Large intestine (tissue), 3 donors: ENCODE data around the gene PHF10. TPM values are rescaled to one million over a fixed set of nuclear protein-coding genes. Genes with fewer than 3 reads are reported as not detected.

ENCODE experiments used
- DNase-seq, 2 donors: peaks; one replicate each; pipeline versions ENCODE4 v3.0.0 to v3.0.0-alpha.2; 2013
- H3K27ac ChIP-seq: one replicate; pipeline ENCODE4 v1.5.1; 2013; ENCODE audit warnings: low read length
- H3K27me3 ChIP-seq: 2 replicates; pipeline ENCODE4 v1.6.1; 2013; ENCODE audit warnings: low read length; ENCODE audit not compliant: control insufficient read depth, insufficient read depth
- H3K36me3 ChIP-seq: 2 replicates; pipeline ENCODE4 v1.6.1; 2013; ENCODE audit warnings: low read length; ENCODE audit not compliant: control insufficient read depth, insufficient read depth
- H3K4me1 ChIP-seq: one replicate; pipeline ENCODE4 v1.6.1; 2013; ENCODE audit warnings: low read length; ENCODE audit not compliant: control insufficient read depth, insufficient read depth
- H3K4me3 ChIP-seq: one replicate; pipeline ENCODE4 v1.5.1; 2013; ENCODE audit warnings: low read length
- H3K9me3 ChIP-seq: one replicate; pipeline ENCODE4 v1.6.1; 2013; ENCODE audit warnings: mild to moderate bottlenecking, low read depth, low read length, moderate library complexity; ENCODE audit not compliant: control insufficient read depth
- WGBS: methylation state at CpG from one replicate; pipeline ENCODE4 v1.1.5; 2013; ENCODE audit warnings: low lambda C conversion rate; ENCODE audit not compliant: insufficient coverage; 5-methylcytosine and 5-hydroxymethylcytosine counted together
- polyA plus RNA-seq: library from polyadenylated mRNA; unstranded; fragments of 120-200 nt; gene quantifications from one replicate; pipeline ENCODE4 v1.2.1, GENCODE V29; 2013

Gene PHF10
- polyA plus RNA-seq, 1 donor: 85.1 TPM

DNA sequence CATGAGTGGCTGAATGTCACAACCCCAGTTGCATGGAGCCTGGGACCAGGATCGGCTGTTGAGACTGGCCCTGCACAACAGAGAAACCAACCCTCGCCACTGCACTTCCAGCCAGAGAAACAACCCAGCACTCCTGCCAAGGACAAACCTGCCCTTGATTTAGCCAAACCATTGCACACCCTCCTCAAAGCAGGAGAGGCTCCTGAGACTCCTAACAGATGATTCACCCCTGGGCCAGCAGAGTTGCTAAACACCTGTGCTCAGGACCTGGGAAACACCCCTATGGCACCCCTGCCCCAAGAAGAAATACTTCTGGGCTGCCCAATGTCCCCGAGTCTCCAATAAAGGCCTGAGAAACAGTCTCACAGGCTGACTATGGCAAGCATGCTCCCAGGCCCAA, 40.2 kb downstream of the PHF10 start:
- WGBS: no CpG with 5 or more reads among the region's 3 CpGs
- H3K9me3 ChIP-seq: peaks cover 17% of the 10 kb centered on the region
- H3K4me1 ChIP-seq: no peaks in the 10 kb centered on the region
- H3K4me3 ChIP-seq: no peak overlapping the region
- peaks cover 42% of the 10 kb centered on the region for H3K36me3 ChIP-seq
- no peak for DNase-seq
- H3K27ac ChIP-seq: no peak overlapping the region
- H3K27me3 ChIP-seq: no peaks in the 10 kb centered on the region

DNA sequence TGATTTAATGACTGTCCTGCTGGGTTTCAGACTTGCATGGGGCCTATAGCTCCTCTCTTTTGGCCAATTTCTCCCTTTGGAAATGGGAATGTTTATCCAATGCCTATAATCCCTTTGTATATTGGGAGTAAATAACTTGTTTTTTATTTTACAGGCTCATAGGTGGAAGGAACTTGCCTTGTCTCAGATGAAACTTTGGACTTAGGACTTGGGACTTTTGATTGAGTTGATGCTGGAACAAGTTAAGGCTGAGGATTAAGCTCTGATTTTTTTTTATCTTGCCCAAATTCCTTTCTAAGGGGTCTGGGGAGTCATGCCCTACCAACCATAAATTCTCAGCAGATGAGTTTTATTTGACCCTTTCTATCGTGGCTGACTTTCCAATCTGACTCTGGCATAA, 46.0 kb downstream of the PHF10 start:
- H3K36me3 ChIP-seq: peaks cover 18% of the 10 kb centered on the region
- H3K27ac ChIP-seq: no peak overlapping the region
- H3K9me3 ChIP-seq: no peaks in the 10 kb centered on the region
- 33% methylated on average over 1 of the region's 1 CpG for WGBS
- no peak overlapping the region for H3K4me3 ChIP-seq
- peaks cover 9% of the 10 kb centered on the region for H3K4me1 ChIP-seq
- DNase-seq: no peak
- H3K27me3 ChIP-seq: no peaks in the 10 kb centered on the region

DNA sequence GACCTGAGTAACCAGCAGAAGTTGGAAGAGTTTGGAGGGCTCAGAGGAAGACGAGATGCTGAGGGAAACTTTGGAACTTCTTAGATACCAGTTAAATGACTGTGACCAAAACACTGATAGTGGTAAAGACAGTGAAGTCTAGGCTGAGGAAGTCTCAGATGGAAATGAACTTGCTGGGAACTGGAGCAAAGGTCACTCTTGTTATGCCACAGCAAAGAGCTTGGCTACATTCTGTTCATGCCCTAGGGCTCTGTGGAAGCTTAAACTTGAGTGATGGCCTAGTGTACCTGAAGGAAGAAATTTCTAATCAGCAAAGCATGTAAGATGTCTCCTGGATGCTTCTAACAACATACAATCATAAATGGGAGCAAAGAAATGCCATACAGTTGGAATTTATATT, 47.2 kb downstream of the PHF10 start:
- Histone ChIP-seq H3K36me3 (peaks cover 18% of the 10 kb centered on the region), H3K9me3 (no peaks in the 10 kb centered on the region), H3K27me3 (no peaks in the 10 kb centered on the region), H3K27ac (no peak overlapping the region), H3K4me3 (no peak overlapping the region), H3K4me1 (peaks cover 9% of the 10 kb centered on the region)
- DNase-seq: peak in 1 of 2 donors; percentile 36
- WGBS: 43% methylated on average over 1 of the region's 1 CpG

DNA sequence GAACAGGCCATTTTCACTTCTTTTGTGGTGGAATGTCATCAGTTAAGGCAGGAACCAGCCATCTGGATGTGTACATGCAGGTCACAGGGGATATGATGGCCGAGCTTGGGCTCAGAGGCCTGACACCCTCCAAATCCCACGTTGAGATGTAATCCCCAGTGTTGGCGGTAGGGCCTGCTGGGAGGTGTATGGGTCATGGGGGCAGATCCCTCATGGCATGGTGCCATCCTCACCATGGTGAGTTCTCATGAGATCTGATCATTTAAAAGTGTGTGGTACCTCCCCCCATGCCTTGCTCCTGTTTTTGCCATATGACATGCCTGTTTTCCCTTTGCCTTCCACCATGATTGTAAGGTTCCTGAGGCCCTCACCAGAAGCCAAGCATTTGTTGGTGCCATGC, 49.3 kb downstream of the PHF10 start:
- Histone ChIP-seq H3K27me3 (no peaks in the 10 kb centered on the region), H3K27ac (no peak overlapping the region), H3K9me3 (no peaks in the 10 kb centered on the region), H3K36me3 (peaks cover 32% of the 10 kb centered on the region), H3K4me1 (peaks cover 9% of the 10 kb centered on the region), H3K4me3 (no peak overlapping the region)
- no CpG with 5 or more reads among the region's 3 CpGs for WGBS
- no peak for DNase-seq

DNA sequence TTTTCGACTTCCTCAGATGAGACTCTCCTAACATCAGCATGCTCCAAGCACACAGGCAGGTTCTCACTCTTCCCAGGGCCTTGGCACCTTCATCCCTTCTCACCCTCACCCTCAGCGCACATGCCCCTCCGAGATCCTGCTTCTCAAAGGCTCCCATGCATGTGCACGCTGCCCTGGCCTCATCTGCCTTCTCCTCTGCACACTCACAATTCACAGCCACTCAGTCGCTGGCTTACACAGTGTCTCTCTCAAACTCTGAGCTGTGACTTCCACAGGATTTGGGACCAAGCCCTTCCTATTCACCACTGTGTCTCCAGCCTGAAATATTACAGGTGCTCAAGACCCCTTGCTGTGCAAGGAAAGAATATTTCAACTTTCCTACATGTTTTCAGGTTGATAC, 52.7 kb downstream of the PHF10 start:
- Histone ChIP-seq H3K9me3 (no peaks in the 10 kb centered on the region), H3K27ac (no peak overlapping the region), H3K4me1 (no peaks in the 10 kb centered on the region), H3K27me3 (no peaks in the 10 kb centered on the region), H3K36me3 (peaks cover 49% of the 10 kb centered on the region), H3K4me3 (no peak overlapping the region)
- DNase-seq: no peak
- 100% methylated on average over 1 of the region's 5 CpGs for WGBS

DNA sequence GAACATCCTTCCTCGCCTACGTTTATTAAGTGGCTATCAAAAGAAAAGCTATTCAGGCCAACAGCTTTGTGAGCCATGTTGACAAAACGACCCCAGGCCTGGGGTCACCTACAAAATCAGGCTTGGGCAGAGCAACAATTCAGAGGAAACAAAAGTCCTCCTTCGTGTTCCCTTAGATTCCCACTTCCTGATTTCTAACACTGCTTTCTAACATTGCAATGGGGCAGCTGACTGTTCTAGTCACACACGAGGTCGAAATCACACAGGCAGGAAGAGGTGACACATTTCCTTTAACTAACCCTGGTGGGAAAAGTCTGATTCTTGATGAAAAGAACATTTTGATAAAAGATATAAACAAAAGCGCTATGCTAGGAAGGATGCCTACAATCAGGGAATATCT, 54.4 kb downstream of the PHF10 start:
- no peak for DNase-seq
- Histone ChIP-seq H3K9me3 (no peaks in the 10 kb centered on the region), H3K4me3 (no peak overlapping the region), H3K4me1 (no peaks in the 10 kb centered on the region), H3K36me3 (peaks cover 60% of the 10 kb centered on the region), H3K27me3 (no peaks in the 10 kb centered on the region), H3K27ac (no peak overlapping the region)
- WGBS: 87% methylated on average over 3 of the region's 7 CpGs

DNA sequence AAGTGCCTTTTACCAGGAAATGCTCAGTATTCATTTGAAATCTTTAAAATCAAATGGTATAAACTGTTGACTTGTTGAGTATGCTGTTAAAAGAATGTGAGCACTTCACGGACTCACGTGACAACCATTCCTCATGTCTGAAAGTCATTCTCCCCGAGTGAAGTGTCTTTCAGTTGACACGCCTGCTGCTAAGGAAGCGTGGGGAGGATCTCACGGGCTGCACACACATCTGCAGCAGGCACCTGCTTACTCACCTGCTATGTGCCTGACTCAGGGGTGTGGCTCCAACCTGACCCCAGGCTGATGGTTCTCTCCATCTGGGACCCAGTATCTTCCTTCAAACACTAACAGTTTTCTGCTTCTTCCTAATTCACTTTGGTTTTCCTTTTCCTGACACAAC, 55.2 kb downstream of the PHF10 start:
- Histone ChIP-seq H3K27ac (no peak overlapping the region), H3K27me3 (no peaks in the 10 kb centered on the region), H3K36me3 (peaks cover 64% of the 10 kb centered on the region), H3K9me3 (no peaks in the 10 kb centered on the region), H3K4me3 (no peak overlapping the region), H3K4me1 (no peaks in the 10 kb centered on the region)
- WGBS: no CpG with 5 or more reads among the region's 6 CpGs
- no peak for DNase-seq

DNA sequence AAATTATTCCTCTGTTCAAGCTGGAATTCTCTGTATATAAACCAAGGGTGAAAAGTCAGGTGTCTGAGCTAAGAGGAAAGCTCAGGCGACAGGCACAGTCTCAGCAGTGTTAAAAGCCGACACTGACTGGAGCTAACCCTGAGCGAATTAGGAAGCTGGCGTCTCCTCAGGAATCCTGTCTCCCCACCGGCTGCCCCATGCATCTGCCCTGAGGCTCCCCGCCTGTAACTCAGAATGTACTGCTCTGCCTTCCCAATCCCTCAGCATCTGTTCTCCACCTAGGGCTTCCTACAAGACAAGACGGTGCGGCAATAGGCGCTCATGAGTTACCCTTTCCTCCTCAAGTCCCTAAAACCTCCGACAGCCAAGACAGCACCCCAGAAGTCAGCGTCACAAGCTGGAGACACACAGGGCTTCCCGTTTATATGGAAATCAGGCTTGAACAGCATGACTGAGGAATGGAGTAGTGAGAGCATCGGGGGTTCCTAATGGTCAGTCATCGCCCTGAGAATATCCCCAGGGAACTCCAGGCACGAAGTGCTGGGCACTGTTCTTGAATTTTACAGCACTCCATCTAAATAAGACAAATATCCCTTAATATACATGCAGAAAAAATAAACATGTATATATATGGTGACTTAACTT, 56.0 kb downstream of the PHF10 start:
- H3K4me3 ChIP-seq: no peak overlapping the region
- peaks cover 72% of the 10 kb centered on the region for H3K36me3 ChIP-seq
- no peak overlapping the region for H3K27ac ChIP-seq
- H3K9me3 ChIP-seq: no peaks in the 10 kb centered on the region
- WGBS: no CpG with 5 or more reads among the region's 15 CpGs
- H3K4me1 ChIP-seq: no peaks in the 10 kb centered on the region
- DNase-seq: no peak
- no peaks in the 10 kb centered on the region for H3K27me3 ChIP-seq

DNA sequence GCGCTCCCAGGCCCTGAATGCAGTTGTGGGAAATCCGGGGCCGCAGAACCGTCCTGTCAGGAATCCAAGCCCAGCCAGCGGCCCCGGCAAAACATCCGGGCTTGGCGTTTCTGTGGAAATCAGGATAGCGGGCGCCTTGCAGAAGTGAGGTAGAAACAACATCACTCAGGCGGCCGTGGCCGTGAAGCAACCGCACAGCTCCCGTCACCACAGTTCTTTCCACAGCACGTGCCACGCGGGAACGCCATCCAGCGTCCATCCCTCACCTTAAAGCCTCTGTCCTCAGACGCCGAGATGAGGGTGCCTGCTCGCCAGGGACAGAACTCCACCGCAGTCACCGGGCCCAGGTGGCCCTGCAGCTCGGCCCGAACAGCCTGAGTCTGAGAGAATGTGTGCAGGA, 56.6 kb downstream of the PHF10 start:
- Histone ChIP-seq H3K9me3 (no peaks in the 10 kb centered on the region), H3K36me3 (peaks cover 72% of the 10 kb centered on the region), H3K4me3 (no peak overlapping the region), H3K4me1 (no peaks in the 10 kb centered on the region), H3K27me3 (no peaks in the 10 kb centered on the region), H3K27ac (no peak overlapping the region)
- WGBS: 90% methylated on average over 2 of the region's 27 CpGs
- no peak for DNase-seq

DNA sequence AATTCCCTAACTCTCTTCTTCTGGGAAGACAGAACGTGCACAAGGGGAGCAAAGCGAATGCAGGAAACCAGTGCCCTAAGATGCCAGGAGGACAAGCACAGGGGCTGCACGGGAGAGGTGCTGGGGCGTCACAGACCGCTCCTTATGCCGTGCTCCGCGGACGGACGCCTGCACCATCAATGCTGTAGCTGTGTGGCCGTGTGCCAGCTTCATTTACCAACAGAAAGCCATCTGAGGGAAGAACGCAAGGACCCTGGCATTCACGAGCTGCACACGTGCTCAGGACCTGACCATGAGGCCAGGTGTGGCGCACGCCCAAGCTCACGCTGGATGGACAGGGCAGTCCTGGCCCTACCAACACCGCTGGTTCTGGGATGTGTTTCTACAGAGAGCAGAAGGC, 57.9 kb downstream of the PHF10 start:
- Histone ChIP-seq H3K36me3 (peaks cover 69% of the 10 kb centered on the region), H3K9me3 (no peaks in the 10 kb centered on the region), H3K27ac (no peak overlapping the region), H3K4me3 (no peak overlapping the region), H3K4me1 (no peaks in the 10 kb centered on the region), H3K27me3 (no peaks in the 10 kb centered on the region)
- no CpG with 5 or more reads among the region's 18 CpGs for WGBS
- DNase-seq: no peak

DNA sequence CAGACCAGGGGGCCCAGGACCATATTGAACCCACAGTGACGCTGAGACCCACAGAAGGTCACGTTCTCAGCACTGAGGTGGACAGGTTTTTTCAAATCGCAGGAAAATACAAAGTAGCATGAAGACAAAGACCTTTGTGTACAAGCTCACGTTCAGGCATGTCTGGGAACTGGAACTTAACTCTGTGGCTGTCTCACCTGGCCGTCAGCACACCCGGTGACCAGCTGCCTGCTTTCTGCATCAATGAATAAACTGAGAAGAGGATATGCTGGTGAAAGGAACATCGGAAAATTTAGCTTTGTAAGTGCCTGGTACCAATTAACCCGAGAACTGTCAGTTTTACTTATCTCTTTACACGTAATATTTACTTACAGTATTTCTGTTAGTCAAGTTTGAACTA, 59.0 kb downstream of the PHF10 start:
- no peaks in the 10 kb centered on the region for H3K4me1 ChIP-seq
- H3K4me3 ChIP-seq: no peak overlapping the region
- DNase-seq: no peak
- no peak overlapping the region for H3K27ac ChIP-seq
- WGBS: 100% methylated on average over 1 of the region's 9 CpGs
- H3K27me3 ChIP-seq: no peaks in the 10 kb centered on the region
- H3K36me3 ChIP-seq: peaks cover 65% of the 10 kb centered on the region
- no peaks in the 10 kb centered on the region for H3K9me3 ChIP-seq
